Measurements from ENCODE around the gene MAFG. TPM values are rescaled to one million over a fixed set of nuclear protein-coding genes. Genes with fewer than 3 reads are reported as not detected.

MAFG gene
- total and polyA plus RNA-seq, 2 of the 13 experiments (the other 11 are each of a cell fraction or from before 2014, with no cell fraction given) = 14.5 to 20.0 TPM

DNA sequence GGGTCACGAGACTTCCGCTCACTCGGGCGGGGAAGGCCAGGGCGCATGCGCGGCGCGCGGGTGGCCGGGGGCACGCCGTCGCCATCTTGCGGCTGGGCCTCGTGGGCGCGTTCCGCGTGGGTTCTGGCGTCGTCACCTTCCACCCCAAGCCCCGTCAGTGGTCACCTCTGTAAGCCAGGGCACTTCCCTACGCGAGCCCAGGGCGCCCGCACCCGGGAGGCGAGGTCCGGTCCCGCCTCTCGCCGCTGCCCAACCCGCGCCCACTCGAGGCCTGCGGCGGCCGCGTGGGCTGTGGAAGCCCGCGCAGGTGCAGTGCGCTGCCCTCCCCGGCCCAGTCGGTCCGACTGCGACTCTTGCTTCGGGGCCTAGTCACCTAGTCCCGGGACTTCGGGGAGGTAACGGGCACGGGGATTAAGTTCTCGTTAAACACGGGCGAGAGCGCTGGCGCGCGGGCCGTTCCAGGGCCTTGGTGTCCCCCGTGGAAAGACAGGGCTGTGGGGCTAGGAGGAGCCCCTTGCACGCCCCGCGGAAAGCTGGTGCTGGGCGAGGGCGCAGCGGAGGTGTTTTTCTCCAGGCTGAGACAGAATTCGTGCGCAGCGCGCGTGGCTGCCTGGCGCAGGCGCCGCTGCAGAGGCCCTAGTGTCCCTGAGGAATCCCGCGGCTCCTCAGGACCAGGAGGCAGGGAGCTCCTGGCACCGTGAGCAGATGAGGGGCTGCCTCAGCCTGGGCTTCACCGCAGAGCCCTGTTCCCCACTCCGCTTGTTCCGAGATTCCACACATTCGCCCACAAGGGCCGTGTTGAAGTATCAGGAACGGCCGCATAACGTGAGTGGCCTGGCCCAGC, 55.9 kb downstream of the MAFG start (continued):
- TF ChIP-seq HNRNPLL (IDR thresholded peaks at IDR 0.05; ENCODE audit: low read depth, low read length, poor library complexity, severe bottlenecking) (peak; percentile 72), NFATC3 (CRISPR knock-in tag; IDR thresholded peaks at IDR 0.05) (peak; percentile 78; the same call in 1 of the 2 replicates), ZFP36L2 (CRISPR knock-in tag; IDR thresholded peaks at IDR 0.05) (no peak), RXRB (CRISPR knock-in tag; IDR thresholded peaks at IDR 0.05; ENCODE audit: borderline replicate concordance) (peak; percentile 76), MED1 (CRISPR knock-in tag; IDR thresholded peaks at IDR 0.05) (peak; percentile 88), ZNF235 (CRISPR knock-in tag; IDR thresholded peaks at IDR 0.05; ENCODE audit: borderline replicate concordance) (peak; percentile 91), FOXO1 (CRISPR knock-in tag; IDR thresholded peaks at IDR 0.05) (peak; percentile 64; the same call in 1 of the 2 replicates), EEA1 (CRISPR knock-in tag; IDR thresholded peaks at IDR 0.05; ENCODE audit: borderline replicate concordance) (peak; percentile 78; the same call in 1 of the 2 replicates), RBFOX2 (IDR thresholded peaks at IDR 0.05; ENCODE audit: low read depth, low read length) (peak; percentile 98), AGO2 (optimal IDR thresholded peaks at IDR 0.05; ENCODE audit: low read depth, low read length) (peak; percentile 100), TMF1 (CRISPR knock-in tag; IDR thresholded peaks at IDR 0.05; ENCODE audit: low read depth) (peak; percentile 88; the same call in 1 of the 2 replicates), ZMYM2 (CRISPR knock-in tag; IDR thresholded peaks at IDR 0.05) (peak; percentile 68; the same call in 1 of the 2 replicates), ZNF790 (CRISPR knock-in tag; IDR thresholded peaks at IDR 0.05; ENCODE audit: borderline replicate concordance) (peak; percentile 92), ZNF670 (CRISPR knock-in tag; IDR thresholded peaks at IDR 0.05; ENCODE audit: borderline replicate concordance) (peak; percentile 94; the same call in 1 of the 2 replicates), ATF7-NPFF (CRISPR knock-in tag; IDR thresholded peaks at IDR 0.05; ENCODE audit: low read depth) (peak; percentile 96), FOXC1 (CRISPR knock-in tag; IDR thresholded peaks at IDR 0.05; ENCODE audit: borderline replicate concordance) (peak; percentile 89)
- TF ChIP-seq, protein P1, sequence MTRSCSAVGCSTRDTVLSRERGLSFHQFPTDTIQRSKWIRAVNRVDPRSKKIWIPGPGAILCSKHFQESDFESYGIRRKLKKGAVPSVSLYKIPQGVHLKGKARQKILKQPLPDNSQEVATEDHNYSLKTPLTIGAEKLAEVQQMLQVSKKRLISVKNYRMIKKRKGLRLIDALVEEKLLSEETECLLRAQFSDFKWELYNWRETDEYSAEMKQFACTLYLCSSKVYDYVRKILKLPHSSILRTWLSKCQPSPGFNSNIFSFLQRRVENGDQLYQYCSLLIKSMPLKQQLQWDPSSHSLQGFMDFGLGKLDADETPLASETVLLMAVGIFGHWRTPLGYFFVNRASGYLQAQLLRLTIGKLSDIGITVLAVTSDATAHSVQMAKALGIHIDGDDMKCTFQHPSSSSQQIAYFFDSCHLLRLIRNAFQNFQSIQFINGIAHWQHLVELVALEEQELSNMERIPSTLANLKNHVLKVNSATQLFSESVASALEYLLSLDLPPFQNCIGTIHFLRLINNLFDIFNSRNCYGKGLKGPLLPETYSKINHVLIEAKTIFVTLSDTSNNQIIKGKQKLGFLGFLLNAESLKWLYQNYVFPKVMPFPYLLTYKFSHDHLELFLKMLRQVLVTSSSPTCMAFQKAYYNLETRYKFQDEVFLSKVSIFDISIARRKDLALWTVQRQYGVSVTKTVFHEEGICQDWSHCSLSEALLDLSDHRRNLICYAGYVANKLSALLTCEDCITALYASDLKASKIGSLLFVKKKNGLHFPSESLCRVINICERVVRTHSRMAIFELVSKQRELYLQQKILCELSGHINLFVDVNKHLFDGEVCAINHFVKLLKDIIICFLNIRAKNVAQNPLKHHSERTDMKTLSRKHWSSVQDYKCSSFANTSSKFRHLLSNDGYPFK (CRISPR knock-in tag; IDR thresholded peaks at IDR 0.05; ENCODE audit: borderline replicate concordance) = peak; percentile 31; the same call in 1 of the 2 replicates
- TF ChIP-seq, protein P2, sequence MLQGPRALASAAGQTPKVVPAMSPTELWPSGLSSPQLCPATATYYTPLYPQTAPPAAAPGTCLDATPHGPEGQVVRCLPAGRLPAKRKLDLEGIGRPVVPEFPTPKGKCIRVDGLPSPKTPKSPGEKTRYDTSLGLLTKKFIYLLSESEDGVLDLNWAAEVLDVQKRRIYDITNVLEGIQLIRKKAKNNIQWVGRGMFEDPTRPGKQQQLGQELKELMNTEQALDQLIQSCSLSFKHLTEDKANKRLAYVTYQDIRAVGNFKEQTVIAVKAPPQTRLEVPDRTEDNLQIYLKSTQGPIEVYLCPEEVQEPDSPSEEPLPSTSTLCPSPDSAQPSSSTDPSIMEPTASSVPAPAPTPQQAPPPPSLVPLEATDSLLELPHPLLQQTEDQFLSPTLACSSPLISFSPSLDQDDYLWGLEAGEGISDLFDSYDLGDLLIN (CRISPR knock-in tag; IDR thresholded peaks at IDR 0.05; ENCODE audit: borderline replicate concordance) = no peak
- TF ChIP-seq, protein P3, sequence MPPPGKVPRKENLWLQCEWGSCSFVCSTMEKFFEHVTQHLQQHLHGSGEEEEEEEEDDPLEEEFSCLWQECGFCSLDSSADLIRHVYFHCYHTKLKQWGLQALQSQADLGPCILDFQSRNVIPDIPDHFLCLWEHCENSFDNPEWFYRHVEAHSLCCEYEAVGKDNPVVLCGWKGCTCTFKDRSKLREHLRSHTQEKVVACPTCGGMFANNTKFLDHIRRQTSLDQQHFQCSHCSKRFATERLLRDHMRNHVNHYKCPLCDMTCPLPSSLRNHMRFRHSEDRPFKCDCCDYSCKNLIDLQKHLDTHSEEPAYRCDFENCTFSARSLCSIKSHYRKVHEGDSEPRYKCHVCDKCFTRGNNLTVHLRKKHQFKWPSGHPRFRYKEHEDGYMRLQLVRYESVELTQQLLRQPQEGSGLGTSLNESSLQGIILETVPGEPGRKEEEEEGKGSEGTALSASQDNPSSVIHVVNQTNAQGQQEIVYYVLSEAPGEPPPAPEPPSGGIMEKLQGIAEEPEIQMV (CRISPR knock-in tag; IDR thresholded peaks at IDR 0.05; ENCODE audit: low read depth) = no peak
- TF ChIP-seq, protein P4, sequence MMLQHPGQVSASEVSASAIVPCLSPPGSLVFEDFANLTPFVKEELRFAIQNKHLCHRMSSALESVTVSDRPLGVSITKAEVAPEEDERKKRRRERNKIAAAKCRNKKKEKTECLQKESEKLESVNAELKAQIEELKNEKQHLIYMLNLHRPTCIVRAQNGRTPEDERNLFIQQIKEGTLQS (CRISPR knock-in tag; IDR thresholded peaks at IDR 0.05) = peak; percentile 29; the same call in 1 of the 2 replicates
- TF ChIP-seq, protein P5, sequence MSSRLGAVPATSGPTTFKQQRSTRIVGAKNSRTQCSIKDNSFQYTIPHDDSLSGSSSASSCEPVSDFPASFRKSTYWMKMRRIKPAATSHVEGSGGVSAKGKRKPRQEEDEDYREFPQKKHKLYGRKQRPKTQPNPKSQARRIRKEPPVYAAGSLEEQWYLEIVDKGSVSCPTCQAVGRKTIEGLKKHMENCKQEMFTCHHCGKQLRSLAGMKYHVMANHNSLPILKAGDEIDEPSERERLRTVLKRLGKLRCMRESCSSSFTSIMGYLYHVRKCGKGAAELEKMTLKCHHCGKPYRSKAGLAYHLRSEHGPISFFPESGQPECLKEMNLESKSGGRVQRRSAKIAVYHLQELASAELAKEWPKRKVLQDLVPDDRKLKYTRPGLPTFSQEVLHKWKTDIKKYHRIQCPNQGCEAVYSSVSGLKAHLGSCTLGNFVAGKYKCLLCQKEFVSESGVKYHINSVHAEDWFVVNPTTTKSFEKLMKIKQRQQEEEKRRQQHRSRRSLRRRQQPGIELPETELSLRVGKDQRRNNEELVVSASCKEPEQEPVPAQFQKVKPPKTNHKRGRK (CRISPR knock-in tag; IDR thresholded peaks at IDR 0.05) = no peak; the same call in 1 of the 2 replicates

Measured in HepG2 (cell line).